GM18511 (cell line): ENCODE results near the gene SOX8.

Experiments
- ATAC-seq: cut with Tn5 transposase; IDR thresholded peaks from one replicate; pipeline ENCODE4 v1.9.1; 2021; ENCODE audit warnings: mild to moderate bottlenecking, moderate library complexity; ENCODE audit not compliant: unreplicated experiment

Gene SOX8

GRCh38 chr16:1003391-1004347, 22.1 kb downstream of the SOX8 start:
- no peak for ATAC-seq

DNA sequence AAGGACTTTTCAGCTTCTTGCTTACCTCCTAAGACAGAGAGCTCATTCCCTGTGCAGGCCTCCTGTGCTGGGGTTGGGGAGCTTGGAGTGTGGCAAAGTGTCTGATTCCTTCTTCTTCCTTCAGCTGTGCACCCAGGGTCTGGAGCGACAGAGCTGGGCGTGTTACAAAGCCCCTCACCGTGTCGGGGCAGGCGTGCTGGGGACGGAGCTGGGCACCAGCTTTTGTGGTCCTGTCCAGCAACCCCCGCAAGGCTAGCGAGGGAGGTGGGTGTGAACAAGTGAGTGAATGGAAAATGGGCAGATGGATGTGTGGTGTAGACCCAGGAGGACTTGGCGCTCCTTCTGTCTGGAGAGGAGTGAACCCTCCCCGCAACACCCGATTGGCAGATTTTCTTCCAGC, 23.7 kb downstream of the SOX8 start:
- ATAC-seq, result no peak

DNA sequence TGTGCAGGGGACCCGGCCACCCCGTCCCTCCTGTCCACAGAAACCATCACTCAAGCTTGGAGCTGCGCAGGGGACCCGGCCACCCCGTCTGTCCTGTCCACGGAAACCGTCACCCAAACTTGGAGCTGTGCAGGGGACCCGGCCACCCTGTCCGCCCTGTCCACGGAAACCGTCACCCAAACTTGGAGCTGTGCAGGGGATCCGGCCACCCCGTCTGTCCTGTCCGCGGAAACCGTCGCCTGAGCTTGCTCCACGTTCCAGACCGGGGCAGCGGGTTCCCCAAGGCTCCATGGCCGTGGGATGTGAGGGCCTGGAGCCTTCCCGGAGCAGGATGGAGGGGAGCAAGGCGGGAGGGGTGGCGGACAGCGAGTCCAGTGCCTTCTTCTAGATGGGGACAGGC, 25.2 kb downstream of the SOX8 start:
- ATAC-seq, result no peak

GRCh38 chr16:1007284-1007850, 25.8 kb downstream of the SOX8 start:
- no peak for ATAC-seq

DNA sequence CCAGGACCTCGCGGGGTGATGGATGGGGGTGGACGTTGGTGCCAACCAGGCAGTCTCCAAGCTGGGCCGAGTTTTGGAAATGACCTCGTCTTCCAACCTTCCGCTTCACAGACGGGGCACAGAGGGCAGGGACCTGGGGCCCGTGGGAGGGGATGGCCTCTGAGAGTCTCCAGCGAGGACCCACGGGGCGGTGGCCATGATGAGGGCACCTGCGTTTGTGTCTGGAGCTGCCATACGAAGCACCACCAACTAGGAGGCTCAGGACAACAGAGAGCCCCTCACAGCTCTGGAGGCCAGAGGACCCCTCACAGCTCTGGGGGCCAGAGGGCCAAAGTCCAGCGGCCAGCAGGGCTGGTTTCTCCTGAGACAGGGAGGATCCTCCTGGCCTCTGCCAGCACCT, 26.5 kb downstream of the SOX8 start:
- ATAC-seq, result no peak

DNA sequence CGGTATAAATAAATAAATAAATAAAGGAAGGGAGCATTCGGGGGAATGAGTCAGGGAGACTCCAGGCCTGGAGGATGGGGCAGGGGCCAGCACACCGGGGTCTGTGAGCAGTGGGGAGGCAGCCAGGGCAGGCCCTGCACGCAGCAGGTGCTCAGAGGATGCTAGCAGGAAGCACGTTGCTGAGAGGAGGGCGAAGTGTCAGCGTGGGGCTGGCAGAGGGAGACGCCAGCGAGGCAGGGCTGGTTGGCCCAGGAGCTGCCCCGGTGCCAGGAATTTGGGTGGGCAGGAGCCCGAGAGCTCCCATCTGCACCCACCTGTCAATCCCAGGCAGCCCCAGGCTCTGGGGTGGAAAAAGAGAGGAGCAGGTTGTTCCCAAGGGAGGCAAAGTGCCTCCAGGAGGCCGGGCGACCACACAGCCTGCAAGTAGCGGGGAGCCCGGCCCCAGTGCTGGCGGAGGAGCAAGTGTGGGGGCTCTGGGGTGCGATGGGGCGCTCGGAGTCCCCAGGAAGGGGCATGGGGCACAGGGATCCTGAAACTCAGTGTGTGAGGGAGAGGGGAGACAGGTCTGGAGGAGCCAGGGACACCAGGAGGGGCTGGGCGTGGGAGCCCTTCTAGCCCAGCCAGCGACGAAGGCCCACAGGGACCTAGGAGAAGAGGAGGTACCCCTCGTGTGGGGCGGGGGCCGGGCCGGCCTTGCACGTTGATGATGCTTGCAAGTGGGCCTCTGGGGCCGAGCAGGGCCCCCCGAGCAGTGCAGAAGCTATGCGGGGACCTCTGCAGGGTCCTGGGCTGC, 28.0 kb downstream of the SOX8 start:
- ATAC-seq, result no peak

DNA sequence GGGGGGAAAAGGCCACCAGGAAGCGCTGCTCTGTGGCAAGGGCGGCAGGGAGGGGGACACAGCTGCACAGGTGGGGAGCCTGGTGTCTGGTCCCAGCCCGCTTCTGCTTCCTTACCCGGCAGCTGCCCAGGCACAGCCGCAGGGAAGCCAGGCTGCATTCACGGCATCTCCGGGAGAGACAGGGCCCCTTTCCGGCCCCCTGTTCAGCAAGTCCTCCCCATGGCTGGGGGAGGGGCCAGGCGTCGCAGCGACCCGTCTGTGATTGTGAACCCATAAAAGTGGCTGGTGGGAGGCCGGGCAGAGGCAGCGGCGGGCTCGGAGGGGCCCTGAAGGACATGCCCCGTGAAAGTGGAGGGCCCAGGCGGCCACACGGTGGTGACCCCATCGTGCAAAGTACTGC, 28.7 kb downstream of the SOX8 start:
- no peak for ATAC-seq

DNA sequence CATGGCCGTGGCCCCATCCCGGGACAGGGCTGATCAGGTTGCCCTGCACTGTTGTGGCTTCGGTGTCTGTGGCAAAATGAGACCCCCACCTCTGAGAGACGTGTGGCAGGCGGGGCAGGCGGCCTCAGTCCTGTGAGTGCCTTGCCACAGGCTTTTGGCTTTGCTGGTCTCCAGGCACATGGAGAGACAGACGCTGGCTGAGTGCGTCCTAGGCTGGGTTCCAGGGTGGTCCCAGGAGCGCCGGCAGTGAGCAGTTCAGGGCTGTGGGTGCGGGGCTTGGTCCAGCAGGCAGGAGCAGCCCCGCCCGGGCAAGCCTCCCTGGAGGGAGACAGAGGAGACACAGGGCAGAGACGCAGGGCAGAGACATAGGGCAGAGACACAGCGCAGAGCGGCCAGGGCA, 29.2 kb downstream of the SOX8 start:
- ATAC-seq, result no peak

DNA sequence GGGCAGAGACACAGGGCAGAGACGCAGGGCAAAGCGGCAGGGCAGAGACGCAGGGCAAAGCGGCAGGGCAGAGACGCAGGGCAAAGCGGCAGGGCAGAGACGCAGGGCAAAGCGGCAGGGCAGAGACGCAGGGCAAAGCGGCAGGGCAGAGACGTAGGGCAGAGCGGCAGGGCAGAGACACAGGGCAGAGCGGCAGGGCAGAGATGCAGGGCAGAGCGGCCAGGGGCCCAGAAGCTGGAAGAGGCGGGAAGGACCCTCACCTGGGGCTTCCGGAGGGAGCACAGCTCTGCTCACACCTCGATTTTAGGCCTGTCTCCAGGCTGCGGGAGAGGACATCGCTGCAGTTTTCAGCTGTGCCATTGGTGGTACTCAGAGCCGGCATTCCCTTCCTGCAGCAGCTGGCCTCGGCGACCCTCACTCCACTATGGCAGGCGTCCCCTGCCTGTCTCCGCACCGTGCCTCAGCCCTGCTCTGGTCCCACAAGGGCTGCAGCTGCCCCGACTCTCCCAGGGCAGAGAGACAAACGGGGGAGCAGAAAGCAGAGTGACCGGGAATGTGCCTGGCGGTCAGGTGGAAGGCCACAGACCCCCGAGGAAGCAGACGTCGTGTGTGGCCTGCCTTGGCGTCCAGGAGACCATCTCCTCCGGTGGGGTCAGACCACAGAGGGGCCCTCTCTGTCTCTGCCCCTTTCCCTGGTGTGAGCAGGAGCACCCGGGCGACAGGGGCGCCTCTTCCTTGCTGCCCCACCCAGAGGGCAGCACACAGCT, 29.9 kb downstream of the SOX8 start:
- ATAC-seq, result no peak

DNA sequence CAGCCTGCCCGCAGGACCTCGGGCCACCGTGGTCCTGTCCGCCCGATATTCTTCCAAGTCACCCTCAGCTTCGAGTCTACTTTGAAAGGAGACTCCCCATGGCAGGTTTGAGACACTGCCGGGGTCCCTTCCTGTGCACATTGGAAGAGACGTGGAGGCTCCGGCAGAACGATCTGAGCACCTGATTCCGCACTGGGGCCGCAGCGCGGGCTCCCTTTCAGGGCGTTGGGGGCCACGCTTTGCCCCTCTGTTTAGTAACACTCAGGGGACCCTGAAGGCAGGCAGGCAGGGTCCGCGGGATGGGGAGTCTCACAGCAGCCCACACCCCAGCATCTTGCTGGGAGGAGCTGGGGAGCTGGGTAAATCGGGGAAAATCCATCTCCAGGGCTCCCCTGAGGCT, 30.6 kb downstream of the SOX8 start:
- ATAC-seq, result no peak

- ATAC-seq, result no peak
Measured at GRCh38 chr16:1012722-1013592, 31.4 kb downstream of the SOX8 start.

GRCh38 chr16:1013593-1013900, 32.0 kb downstream of the SOX8 start:
- no peak for ATAC-seq

GRCh38 chr16:1014221-1014620, 32.7 kb downstream of the SOX8 start:
- ATAC-seq, result no peak

- ATAC-seq, result no peak
Measured at GRCh38 chr16:1014771-1015495, 33.4 kb downstream of the SOX8 start.

DNA sequence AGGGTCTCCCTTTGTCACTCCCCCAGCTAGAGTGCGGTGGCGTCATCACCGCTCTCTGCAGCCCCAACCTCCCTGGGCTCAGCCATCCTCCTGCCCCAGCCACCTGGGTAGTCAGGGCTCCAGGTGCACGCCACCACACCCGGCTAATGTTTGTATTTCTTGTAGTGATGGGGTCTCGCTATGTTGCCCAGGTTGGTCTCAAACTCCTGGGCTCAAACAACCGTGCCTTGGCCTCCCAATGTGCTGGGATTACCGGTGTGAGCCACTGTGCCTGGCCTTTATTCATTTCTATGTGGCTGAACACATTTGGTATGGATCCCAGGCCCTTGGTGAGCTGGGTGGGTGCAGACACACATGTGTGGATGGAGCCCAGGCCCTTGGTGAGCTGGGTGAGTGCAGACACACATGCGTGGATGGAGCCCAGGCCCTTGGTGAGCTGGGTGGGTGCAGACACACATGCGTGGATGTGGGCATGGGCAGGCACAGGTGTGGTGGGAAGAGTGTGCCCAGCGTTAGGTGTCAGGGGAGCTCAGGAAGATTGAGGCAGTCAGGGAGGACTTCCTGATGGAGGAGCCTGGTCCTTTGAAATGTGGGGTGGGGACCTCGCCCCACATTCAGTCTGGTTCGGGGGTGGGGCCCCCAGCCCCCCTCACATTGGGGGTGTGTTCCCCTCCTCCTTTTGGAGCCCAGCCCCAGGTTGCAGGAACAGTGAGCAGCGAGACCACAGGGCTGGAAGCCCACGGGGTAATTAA, 37.1 kb downstream of the SOX8 start:
- no peak for ATAC-seq

- ATAC-seq, result no peak
Measured at GRCh38 chr16:1019231-1020090, 37.9 kb downstream of the SOX8 start.

- no peak for ATAC-seq
Measured at GRCh38 chr16:1020091-1020399, 38.5 kb downstream of the SOX8 start.

DNA sequence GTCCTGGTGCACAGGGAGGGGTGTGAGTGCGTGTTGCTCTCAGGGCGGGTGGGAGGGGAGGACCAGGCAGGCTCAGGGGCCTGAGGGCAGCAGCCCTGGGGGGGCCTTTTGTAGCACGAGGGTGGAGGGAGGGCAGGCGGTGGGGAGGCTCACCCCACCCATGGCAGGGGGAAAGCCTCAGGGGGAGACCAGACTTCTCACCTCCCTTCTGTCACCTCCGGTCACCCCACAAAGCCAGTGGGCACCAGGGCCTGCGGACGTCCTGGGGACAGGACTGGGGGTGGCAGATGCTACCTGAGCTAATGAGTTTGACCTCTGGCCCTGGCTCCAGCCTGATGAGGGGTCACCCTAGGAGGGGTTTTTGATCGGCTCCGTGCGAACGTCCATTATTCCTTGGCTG, 39.0 kb downstream of the SOX8 start:
- no peak for ATAC-seq
